Neural progenitor cell (in vitro differentiated cells): ENCODE results near the gene SLC7A9.

Source experiments
- EZH2phosphoT487 ChIP-seq: fragments of 200-600 bp; sonication (generic); IDR thresholded peaks from 2 replicates; pipeline ENCODE4 v1.6.1; 2017; ENCODE audit warnings: antibody characterized with exemption
- TF ChIP-seq, protein P1 (sequence below): fragments of 200-600 bp; sonication (generic); IDR thresholded peaks from 2 replicates; pipeline ENCODE4 v1.5.1; 2017; ENCODE audit warnings: antibody characterized with exemption, mild to moderate bottlenecking

DNA sequence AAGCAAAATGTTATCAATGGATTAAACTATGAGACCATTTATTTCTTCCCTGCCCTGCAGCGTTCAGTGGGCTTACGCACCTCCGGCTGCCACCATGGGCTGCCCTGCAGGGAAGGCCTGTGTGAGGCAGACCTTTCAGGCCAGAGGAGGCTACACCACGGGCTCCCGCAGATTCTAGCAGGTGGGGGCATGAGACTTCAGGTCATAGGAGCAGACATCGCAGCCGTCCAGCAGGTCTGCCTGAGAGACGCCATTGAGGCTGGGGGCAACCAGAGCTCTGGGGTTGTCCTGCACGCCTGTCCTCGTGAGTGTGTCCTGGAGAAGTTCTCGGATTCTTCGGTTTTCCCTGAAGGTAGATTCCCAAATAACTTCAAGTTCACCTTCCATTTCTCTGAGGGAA, 9.4 kb upstream of the SLC7A9 start:
- TF ChIP-seq, protein P1, sequence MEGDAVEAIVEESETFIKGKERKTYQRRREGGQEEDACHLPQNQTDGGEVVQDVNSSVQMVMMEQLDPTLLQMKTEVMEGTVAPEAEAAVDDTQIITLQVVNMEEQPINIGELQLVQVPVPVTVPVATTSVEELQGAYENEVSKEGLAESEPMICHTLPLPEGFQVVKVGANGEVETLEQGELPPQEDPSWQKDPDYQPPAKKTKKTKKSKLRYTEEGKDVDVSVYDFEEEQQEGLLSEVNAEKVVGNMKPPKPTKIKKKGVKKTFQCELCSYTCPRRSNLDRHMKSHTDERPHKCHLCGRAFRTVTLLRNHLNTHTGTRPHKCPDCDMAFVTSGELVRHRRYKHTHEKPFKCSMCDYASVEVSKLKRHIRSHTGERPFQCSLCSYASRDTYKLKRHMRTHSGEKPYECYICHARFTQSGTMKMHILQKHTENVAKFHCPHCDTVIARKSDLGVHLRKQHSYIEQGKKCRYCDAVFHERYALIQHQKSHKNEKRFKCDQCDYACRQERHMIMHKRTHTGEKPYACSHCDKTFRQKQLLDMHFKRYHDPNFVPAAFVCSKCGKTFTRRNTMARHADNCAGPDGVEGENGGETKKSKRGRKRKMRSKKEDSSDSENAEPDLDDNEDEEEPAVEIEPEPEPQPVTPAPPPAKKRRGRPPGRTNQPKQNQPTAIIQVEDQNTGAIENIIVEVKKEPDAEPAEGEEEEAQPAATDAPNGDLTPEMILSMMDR: no peak
- no peak for TF ChIP-seq EZH2phosphoT487
